HepG2 (cell line): ENCODE measurements around the gene ZNF839. TPM values are rescaled to one million over a fixed set of nuclear protein-coding genes. Genes with fewer than 3 reads are reported as not detected.
A peak's percentile ranks its signal among the peaks of the same experiment; 100 is the strongest.

Experiments used
- ARID2 ChIP-seq: sonication (generic); formaldehyde crosslinking; IDR thresholded peaks from 2 replicates; pipeline ENCODE4 v1.8.1; 2022; ENCODE audit warnings: mild to moderate bottlenecking, missing genetic modification reagents, borderline replicate concordance
- CHD4 ChIP-seq: fragments of 200-600 bp; sonication (generic); IDR thresholded peaks from 2 replicates; pipeline ENCODE4 v1.7.0; 2017; ENCODE audit warnings: mild to moderate bottlenecking, low read length, borderline replicate concordance
- DNMT3B ChIP-seq: conservative IDR thresholded peaks from 2 replicates; pipeline ENCODE4 v1.6.1; 2016; ENCODE audit warnings: missing biosample characterization, control low read depth
- ELF1 ChIP-seq: sonication (generic); formaldehyde crosslinking; IDR thresholded peaks from 2 replicates; pipeline ENCODE4 v1.4.0; 2020; ENCODE audit warnings: missing genetic modification reagents
- GZF1 ChIP-seq: sonication (generic); formaldehyde crosslinking; IDR thresholded peaks from 2 replicates; pipeline ENCODE4 v1.5.1; 2020; ENCODE audit warnings: mild to moderate bottlenecking, missing genetic modification reagents
- HHEX ChIP-seq: IDR thresholded peaks from 2 replicates; pipeline ENCODE4 v1.6.1; 2016; ENCODE audit warnings: control low read depth
- IRF9 ChIP-seq: sonication (generic); formaldehyde crosslinking; IDR thresholded peaks from 2 replicates; pipeline ENCODE4 v1.8.0; 2022; ENCODE audit warnings: missing genetic modification reagents, mild to moderate bottlenecking, borderline replicate concordance
- KAT8 ChIP-seq: IDR thresholded peaks from 2 replicates; pipeline ENCODE4 v1.6.1; 2016; ENCODE audit warnings: missing genetic modification reagents, missing compliant biosample characterization
- KLF11 ChIP-seq: IDR thresholded peaks from 2 replicates; pipeline ENCODE4 v1.6.1; 2016; ENCODE audit warnings: missing compliant biosample characterization
- MTERF4 ChIP-seq: sonication (generic); formaldehyde crosslinking; IDR thresholded peaks from 2 replicates; pipeline ENCODE4 v1.8.0; 2023; ENCODE audit warnings: mild to moderate bottlenecking, missing genetic modification reagents
- NFE2L2 ChIP-seq: fragments of 150-350 bp; IDR thresholded peaks from 2 replicates; pipeline ENCODE4 v1.6.1; 2014; ENCODE audit warnings: low read length
- SRSF9 ChIP-seq: fragments of 200-400 bp; formaldehyde crosslinking; IDR thresholded peaks from 2 replicates; pipeline ENCODE4 v1.6.1; 2018; ENCODE audit warnings: borderline replicate concordance, mild to moderate bottlenecking, low read depth, low read length; ENCODE audit not compliant: insufficient read depth, poor library complexity, severe bottlenecking
- TBP ChIP-seq: sonication (generic); formaldehyde crosslinking; IDR thresholded peaks from 2 replicates; pipeline ENCODE4 v1.5.0; 2020; ENCODE audit warnings: missing genetic modification reagents
- TBX3 ChIP-seq: fragments of 450-650 bp; IDR thresholded peaks from 2 replicates; pipeline ENCODE4 v1.6.1; 2017; ENCODE audit warnings: antibody characterized with exemption, mild to moderate bottlenecking, inconsistent platforms, borderline replicate concordance
- TRIM22 ChIP-seq: fragments of 450-650 bp; IDR thresholded peaks from 2 replicates; pipeline ENCODE4 v1.6.1; 2017
- ZMYM3 ChIP-seq: sonication (generic); formaldehyde crosslinking; IDR thresholded peaks from 2 replicates; pipeline ENCODE4 v1.5.1; 2020; ENCODE audit warnings: mild to moderate bottlenecking, missing genetic modification reagents
- ZNF30 ChIP-seq: sonication (generic); formaldehyde crosslinking; IDR thresholded peaks from 2 replicates; pipeline ENCODE4 v1.5.0; 2020; ENCODE audit warnings: mild to moderate bottlenecking, missing genetic modification reagents
- ZNF530 ChIP-seq: sonication (generic); formaldehyde crosslinking; IDR thresholded peaks from 2 replicates; pipeline ENCODE4 v1.5.0; 2020; ENCODE audit warnings: low read depth, mild to moderate bottlenecking, missing genetic modification reagents
- ZNF800 ChIP-seq: sonication (generic); formaldehyde crosslinking; IDR thresholded peaks from 2 replicates; pipeline ENCODE4 v1.4.0; 2020; ENCODE audit warnings: missing genetic modification reagents
- ZNF879 ChIP-seq: sonication (generic); formaldehyde crosslinking; IDR thresholded peaks from 2 replicates; pipeline ENCODE4 v1.8.1; 2023; ENCODE audit warnings: missing genetic modification reagents
- polyA plus RNA-seq, 8 experiments: library from polyadenylated mRNA; depleted of rRNA in 3 of 8; stranded (reverse) in 7 of 8; unstranded in 1 of 8; fragments of >200 nt; fragmentation: Illumina TruSeq in 4 of 8; extraction: Trizol in 4 of 8; gene quantifications; 2 replicates each; pipeline versions ENCODE4 v1.2.1 to v1.2.3, GENCODE V29; 2011 to 2016; ENCODE audit warnings: low read depth in 4 of 8, missing spikeins in 1 of 8, mixed read lengths in 1 of 8; ENCODE audit not compliant: insufficient read depth in 1 of 8
- total RNA-seq, 5 experiments: library from RNA; depleted of rRNA; stranded (reverse); fragments of >200 nt; fragmentation: Illumina TruSeq; extraction: Trizol; gene quantifications; 2 replicates each; pipeline ENCODE4 v1.2.3, GENCODE V29; 2016; ENCODE audit warnings: low read depth in 1 of 5
- TF ChIP-seq, protein P1 (sequence below): sonication (generic); formaldehyde crosslinking; IDR thresholded peaks from 2 replicates; pipeline ENCODE4 v1.8.0; 2022; ENCODE audit warnings: missing genetic modification reagents, low read depth, mild to moderate bottlenecking, borderline replicate concordance

Gene ZNF839
- total and polyA plus RNA-seq, 2 of the 13 experiments (the other 11 are each of a cell fraction or from before 2014, with no cell fraction given), result 11.1 to 12.8 TPM

- no peak for TF ChIP-seq HHEX
- no peak for TF ChIP-seq GZF1 (CRISPR knock-in tag)
- peak; percentile 91 for TF ChIP-seq ZNF800 (CRISPR knock-in tag)
- no peak for TF ChIP-seq CHD4
- TF ChIP-seq ZNF530, result no peak
- peak; percentile 24; the same call in 1 of the 2 replicates for TF ChIP-seq ELF1 (CRISPR knock-in tag)
- TF ChIP-seq NFE2L2, result no peak
- peak; percentile 68 for TF ChIP-seq ZMYM3 (CRISPR knock-in tag)
- no peak for TF ChIP-seq ARID2 (CRISPR knock-in tag)
- peak; percentile 60; the same call in 1 of the 2 replicates for TF ChIP-seq KAT8 (CRISPR knock-in tag)
- TF ChIP-seq TRIM22, result no peak
- no peak for TF ChIP-seq SRSF9
- TF ChIP-seq DNMT3B (CRISPR knock-in tag), result no peak; the same call in 1 of the 2 replicates
- no peak for TF ChIP-seq ZNF879 (CRISPR knock-in tag)
- TF ChIP-seq TBP, result 0 out of 2 replicates have a peak, but pooled peaks have one; percentile 80
- TF ChIP-seq TBX3, result no peak
- TF ChIP-seq ZNF30, result no peak
- no peak; the same call in 1 of the 2 replicates for TF ChIP-seq MTERF4
- TF ChIP-seq KLF11 (CRISPR knock-in tag), result peak; percentile 32; the same call in 1 of the 2 replicates
- TF ChIP-seq, protein P1, sequence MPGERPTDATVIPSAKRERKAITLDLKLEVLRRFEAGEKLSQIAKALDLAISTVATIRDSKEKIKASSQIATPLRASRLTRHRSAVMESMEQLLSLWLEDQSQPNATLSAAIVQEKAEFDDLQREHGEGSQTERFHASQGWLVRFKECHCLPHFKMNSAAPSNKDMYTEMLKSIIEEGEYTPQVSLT (CRISPR knock-in tag), result no peak
- TF ChIP-seq IRF9, result no peak
These were observed 5.1 kb upstream of the ZNF839 start (continued) for GRCh38 chr14:102314242-102315011.
